Colonic mucosa (tissue), 4 donors: ENCODE measurements around the gene MAU2. TPM values are rescaled to one million over a fixed set of nuclear protein-coding genes. Genes with fewer than 3 reads are reported as not detected.
"Not testable (repeated sequence)": the region's sequence is repeated elsewhere in the genome, so short reads cannot be mapped to it uniquely, and the experiment has no call there.

Experiments
- DNase-seq: peaks from one replicate; pipeline ENCODE4 v3.0.0-alpha.2; 2020
- H3K27ac ChIP-seq: fragments of 200-600 bp; one replicate; pipeline ENCODE4 v1.8.0; 2021
- H3K27me3 ChIP-seq: fragments of 200-600 bp; one replicate; pipeline ENCODE4 v1.8.0; 2021
- H3K36me3 ChIP-seq: fragments of 200-600 bp; one replicate; pipeline ENCODE4 v1.8.0; 2021
- H3K4me1 ChIP-seq: fragments of 200-600 bp; one replicate; pipeline ENCODE4 v1.8.0; 2021; ENCODE audit warnings: mild to moderate bottlenecking
- H3K4me3 ChIP-seq: fragments of 200-600 bp; one replicate; pipeline ENCODE4 v1.8.0; 2021
- H3K9ac ChIP-seq, 2 donors: one replicate each; pipeline ENCODE4 v1.7.0; 2013; ENCODE audit warnings: control low read depth in 2 of 2, low read depth in 2 of 2, low read length in 2 of 2
- H3K9me3 ChIP-seq: fragments of 200-600 bp; one replicate; pipeline ENCODE4 v1.8.0; 2021
- CTCF ChIP-seq: fragments of 200-600 bp; IDR thresholded peaks from one replicate; pipeline ENCODE4 v1.8.0; 2022; ENCODE audit warnings: antibody characterized with exemption, mild to moderate bottlenecking
- intact Hi-C: fragments of 100-400 bp; cut with DNase I; formaldehyde crosslinking; loops from one replicate; pipeline ENCODE4 v1.14.1; 2022
- total RNA-seq, 2 donors: library from RNA; stranded (reverse); fragmentation: NEBNext Ultra II Directional in 1 of 2; extraction: Animal tissue kit (Norgen Biotek cat#: 25700) in 1 of 2; gene quantifications; one replicate each; pipeline ENCODE4 v1.2.1, GENCODE V29; 2021
- donor health status: healthy.
- donor health status: DM: no; HTN: no; CAD: no.
- donor health status: DM: no; HTN: no; CAD: no.

MAU2 gene
- total RNA-seq, 2 donors from 2014 or later: 33.5 to 56.7 TPM

GRCh38 chr19:19388568-19389555 is 68.2 kb downstream of the MAU2 start:
- Histone ChIP-seq H3K4me3 (no peak overlapping the region), H3K27me3 (no peaks in the 10 kb centered on the region), H3K9me3 (no peaks in the 10 kb centered on the region), H3K27ac (no peak overlapping the region), H3K36me3 (no peaks in the 10 kb centered on the region), H3K4me1 (peaks cover 33% of the 10 kb centered on the region), H3K9ac (peak overlapping the region in 1 of 2 donors; percentile 38)
- no peak for DNase-seq
- no peak for TF ChIP-seq CTCF
- intact Hi-C loops: no loop called here

- H3K9ac ChIP-seq, H3K4me3 ChIP-seq, H3K27me3 ChIP-seq, H3K9me3 ChIP-seq, H3K27ac ChIP-seq, DNase-seq, intact Hi-C loops, H3K36me3 ChIP-seq: not testable (repeated sequence)
- H3K4me1 ChIP-seq: peaks cover 31% of the 10 kb centered on the region
Observed at GRCh38 chr19:19389683-19390082, 69.1 kb downstream of the MAU2 start.

- intact Hi-C loops, H3K9ac ChIP-seq, H3K36me3 ChIP-seq, H3K27me3 ChIP-seq, DNase-seq, H3K4me3 ChIP-seq, H3K9me3 ChIP-seq: not testable (repeated sequence)
- H3K27ac ChIP-seq: peak overlapping the region; percentile 10
- peaks cover 12% of the 10 kb centered on the region for H3K4me1 ChIP-seq
Observed at GRCh38 chr19:19394333-19394732, 73.7 kb downstream of the MAU2 start.

GRCh38 chr19:19399733-19400433 is 79.3 kb downstream of the MAU2 start:
- intact Hi-C loops: no loop called here

GRCh38 chr19:19402656-19403372 is 82.2 kb downstream of the MAU2 start:
- no peaks in the 10 kb centered on the region for H3K36me3 ChIP-seq
- intact Hi-C loops: no loop called here
- H3K4me1 ChIP-seq: peaks cover 5% of the 10 kb centered on the region
- no peak for DNase-seq
- no peaks in the 10 kb centered on the region for H3K27me3 ChIP-seq
- H3K9me3 ChIP-seq: no peaks in the 10 kb centered on the region
- no peak for TF ChIP-seq CTCF
- H3K27ac ChIP-seq: no peak overlapping the region
- no peak overlapping the region for H3K4me3 ChIP-seq
- no peak overlapping the region for H3K9ac ChIP-seq

More at GRCh38 chr19:19399733-19400433, 79.3 kb downstream of the MAU2 start:
- no peak for DNase-seq
- no peak overlapping the region for H3K4me3 ChIP-seq
- TF ChIP-seq CTCF: no peak
- no peak overlapping the region for H3K27ac ChIP-seq
- no peaks in the 10 kb centered on the region for H3K27me3 ChIP-seq
- peaks cover under 1% of the 10 kb centered on the region for H3K4me1 ChIP-seq
- no peaks in the 10 kb centered on the region for H3K9me3 ChIP-seq
- H3K9ac ChIP-seq: no peak overlapping the region
- no peaks in the 10 kb centered on the region for H3K36me3 ChIP-seq

GRCh38 chr19:19403373-19403901 is 82.8 kb downstream of the MAU2 start:
- no peaks in the 10 kb centered on the region for H3K27me3 ChIP-seq
- no peaks in the 10 kb centered on the region for H3K9me3 ChIP-seq
- peak overlapping the region in 1 of 2 donors; percentile 24 for H3K9ac ChIP-seq
- DNase-seq: no peak
- peaks cover 5% of the 10 kb centered on the region for H3K4me1 ChIP-seq
- no peak overlapping the region for H3K27ac ChIP-seq
- intact Hi-C loops: no loop called here
- no peak overlapping the region for H3K4me3 ChIP-seq
- H3K36me3 ChIP-seq: no peaks in the 10 kb centered on the region
- TF ChIP-seq CTCF: no peak
